Fibroblast of lung (primary cell): ENCODE data around the gene SCGB1C1. TPM values are rescaled to one million over a fixed set of nuclear protein-coding genes. Genes with fewer than 3 reads are reported as not detected.

Experiments used
- DNase-seq, 2 donors: peaks; one replicate each; pipeline versions ENCODE4 v3.0.0 to v3.0.0-alpha.2; 2010; ENCODE audit warnings: low read depth in 2 of 2
- H2AFZ ChIP-seq: 2 replicates; pipeline ENCODE4 v1.5.1; 2012; ENCODE audit warnings: low read length, control low read depth, inconsistent platforms
- H3K27ac ChIP-seq: 2 replicates; pipeline ENCODE4 v1.5.1; 2011; ENCODE audit warnings: low read length, control low read depth; ENCODE audit not compliant: insufficient read depth
- H3K27me3 ChIP-seq: 2 replicates; pipeline ENCODE4 v1.5.1; 2011; ENCODE audit warnings: mild to moderate bottlenecking, low read length; ENCODE audit not compliant: control insufficient read depth, insufficient read depth
- H3K36me3 ChIP-seq: 2 replicates; pipeline ENCODE4 v1.5.1; 2011; ENCODE audit warnings: low read length; ENCODE audit not compliant: control insufficient read depth, insufficient read depth
- H3K4me1 ChIP-seq: 2 replicates; pipeline ENCODE4 v1.5.1; 2011; ENCODE audit warnings: low read length; ENCODE audit not compliant: control insufficient read depth, insufficient read depth; ENCODE audit errors: extremely low read depth
- H3K4me2 ChIP-seq: 2 replicates; pipeline ENCODE4 v1.5.1; 2011; ENCODE audit warnings: low read length, control low read depth; ENCODE audit not compliant: insufficient read depth; ENCODE audit errors: extremely low read depth
- H3K4me3 ChIP-seq, 4 experiments: fragments of 200-600 bp in 1 of 4; sonication (generic) in 1 of 4; replicated peaks in 1 of 4; 2 replicates each; pipeline ENCODE4 v1.5.1; 2011 to 2016; ENCODE audit warnings: low read length in 4 of 4, low read depth in 3 of 4, mild to moderate bottlenecking in 3 of 4, control low read depth in 2 of 4, inconsistent platforms in 1 of 4, mixed read lengths in 1 of 4; ENCODE audit not compliant: insufficient read depth in 1 of 4; ENCODE audit errors: control extremely low read depth in 1 of 4
- H3K79me2 ChIP-seq: 2 replicates; pipeline ENCODE4 v1.5.1; 2012; ENCODE audit warnings: mild to moderate bottlenecking, low read length, inconsistent platforms; ENCODE audit not compliant: control insufficient read depth, insufficient read depth
- H3K9ac ChIP-seq: 2 replicates; pipeline ENCODE4 v1.5.1; 2011; ENCODE audit warnings: mild to moderate bottlenecking, low read length, control low read depth; ENCODE audit not compliant: insufficient read depth
- H3K9me3 ChIP-seq: 2 replicates; pipeline ENCODE4 v1.5.1; 2012; ENCODE audit warnings: low read depth, low read length; ENCODE audit not compliant: control insufficient read depth, insufficient read depth
- H4K20me1 ChIP-seq: 2 replicates; pipeline ENCODE4 v1.5.1; 2011; ENCODE audit warnings: low read length; ENCODE audit not compliant: control insufficient read depth, insufficient read depth; ENCODE audit errors: extremely low read depth
- CTCF ChIP-seq, 2 donors: IDR thresholded peaks in 1 of 2; conservative IDR thresholded peaks in 1 of 2; 1 replicate in 1 of 2; 2 replicates in 1 of 2; pipeline ENCODE4 v1.5.1; 2011 to 2012; ENCODE audit warnings: low read length in 2 of 2, control low read depth in 1 of 2, inconsistent platforms in 1 of 2, low read depth in 1 of 2, mild to moderate bottlenecking in 1 of 2
- EZH2 ChIP-seq: IDR thresholded peaks from 2 replicates; pipeline ENCODE4 v1.5.1; 2012; ENCODE audit warnings: low read length, control low read depth, mild to moderate bottlenecking; ENCODE audit errors: missing control alignments
- polyA plus RNA-seq, 2 donors: library from polyadenylated mRNA; depleted of rRNA in 1 of 2; stranded (reverse) in 1 of 2; unstranded in 1 of 2; fragments of >200 nt; gene quantifications; 2 replicates each; pipeline ENCODE4 v1.2.1, GENCODE V29; 2011 to 2012; ENCODE audit warnings: missing spikeins in 1 of 2
- total RNA-seq: library from RNA; depleted of rRNA; stranded (reverse); fragments of >200 nt; gene quantifications from 2 replicates; pipeline ENCODE4 v1.2.1, GENCODE V29; 2014

The SCGB1C1 gene
- total and polyA plus RNA-seq, 2 donors (not counting 1 experiment from before 2014, with no cell fraction given): not detected

GRCh38 chr11:198236-198806 lies 5.4 kb downstream of the SCGB1C1 start:
- TF ChIP-seq EZH2 (no peak), CTCF (conservative IDR thresholded peaks at IDR 0.05 in 1 of 2, IDR thresholded peaks at IDR 0.05 in 1 of 2; ENCODE audit: low read depth in 1 of 2, low read length in 2 of 2) (no peak)
- H3K27ac ChIP-seq: no peak overlapping the region
- H3K4me3 ChIP-seq: no peak overlapping the region
- no peaks in the 10 kb centered on the region for H3K4me1 ChIP-seq
- no peak for DNase-seq
- no peak overlapping the region for H2AFZ ChIP-seq
- peaks cover under 1% of the 10 kb centered on the region for H3K36me3 ChIP-seq
- H4K20me1 ChIP-seq: no peaks in the 10 kb centered on the region
- no peaks in the 10 kb centered on the region for H3K27me3 ChIP-seq
- no peaks in the 10 kb centered on the region for H3K79me2 ChIP-seq
- no peaks in the 10 kb centered on the region for H3K9me3 ChIP-seq
- no peak overlapping the region for H3K9ac ChIP-seq
- H3K4me2 ChIP-seq: no peak overlapping the region

GRCh38 chr11:199004-199581 lies 6.2 kb downstream of the SCGB1C1 start:
- Histone ChIP-seq H3K27ac (no peak overlapping the region), H3K9ac (no peak overlapping the region), H3K9me3 (no peaks in the 10 kb centered on the region), H4K20me1 (no peaks in the 10 kb centered on the region), H3K27me3 (no peaks in the 10 kb centered on the region), H3K4me3 (no peak overlapping the region), H2AFZ (no peak overlapping the region), H3K36me3 (peaks cover 7% of the 10 kb centered on the region), H3K4me2 (no peak overlapping the region), H3K4me1 (no peaks in the 10 kb centered on the region), H3K79me2 (peaks cover 7% of the 10 kb centered on the region)
- TF ChIP-seq EZH2: no peak
- TF ChIP-seq CTCF (conservative IDR thresholded peaks at IDR 0.05 in 1 of 2, IDR thresholded peaks at IDR 0.05 in 1 of 2; ENCODE audit: low read depth in 1 of 2, low read length in 2 of 2): no peak
- DNase-seq: no peak

- Histone ChIP-seq H3K4me3 (no peak overlapping the region), H3K27me3 (no peaks in the 10 kb centered on the region), H3K4me1 (no peaks in the 10 kb centered on the region), H3K4me2 (no peak overlapping the region), H3K9ac (no peak overlapping the region), H2AFZ (no peak overlapping the region), H4K20me1 (no peaks in the 10 kb centered on the region), H3K79me2 (peaks cover 14% of the 10 kb centered on the region), H3K9me3 (no peaks in the 10 kb centered on the region), H3K36me3 (peaks cover 13% of the 10 kb centered on the region), H3K27ac (no peak overlapping the region)
- DNase-seq: no peak
- TF ChIP-seq EZH2 (no peak), CTCF (conservative IDR thresholded peaks at IDR 0.05 in 1 of 2, IDR thresholded peaks at IDR 0.05 in 1 of 2; ENCODE audit: low read depth in 1 of 2, low read length in 2 of 2) (no peak)
Observed at GRCh38 chr11:199782-200181, 6.9 kb downstream of the SCGB1C1 start.
